GM19193 (cell line): Measurements from ENCODE around the gene HS6ST3.

Experiments
- POLR2A ChIP-seq: IDR thresholded peaks from 4 replicates; pipeline ENCODE4 v1.6.1; 2011; ENCODE audit not compliant: insufficient read depth, insufficient read length; ENCODE audit errors: extremely low read depth

Gene HS6ST3

GRCh38 chr13:96238241-96238640 lies 148.3 kb downstream of the HS6ST3 start:
- TF ChIP-seq POLR2A = no peak

GRCh38 chr13:96238861-96239260 lies 149.0 kb downstream of the HS6ST3 start:
- TF ChIP-seq POLR2A = no peak

- no peak for TF ChIP-seq POLR2A
Measured at GRCh38 chr13:96243376-96243775, 153.5 kb downstream of the HS6ST3 start.

GRCh38 chr13:96248103-96248502 lies 158.2 kb downstream of the HS6ST3 start:
- TF ChIP-seq POLR2A = no peak

GRCh38 chr13:96248996-96249395 lies 159.1 kb downstream of the HS6ST3 start:
- TF ChIP-seq POLR2A = no peak

- TF ChIP-seq POLR2A = no peak
Measured at GRCh38 chr13:96252903-96253302, 163.0 kb downstream of the HS6ST3 start.

GRCh38 chr13:96273196-96273595 lies 183.3 kb downstream of the HS6ST3 start:
- no peak for TF ChIP-seq POLR2A

- no peak for TF ChIP-seq POLR2A
Measured at GRCh38 chr13:96274046-96274445, 184.1 kb downstream of the HS6ST3 start.

- no peak for TF ChIP-seq POLR2A
Measured at GRCh38 chr13:96279904-96280303, 190.0 kb downstream of the HS6ST3 start.

- TF ChIP-seq POLR2A = no peak
Measured at GRCh38 chr13:96284971-96285370, 195.1 kb downstream of the HS6ST3 start.

- no peak for TF ChIP-seq POLR2A
Measured at GRCh38 chr13:96285729-96286128, 195.8 kb downstream of the HS6ST3 start.

GRCh38 chr13:96294930-96295881 lies 205.3 kb downstream of the HS6ST3 start:
- no peak for TF ChIP-seq POLR2A

- no peak for TF ChIP-seq POLR2A
Measured at GRCh38 chr13:96297360-96297759, 207.5 kb downstream of the HS6ST3 start.

- TF ChIP-seq POLR2A = no peak
Measured at GRCh38 chr13:96299235-96299634, 209.3 kb downstream of the HS6ST3 start.

GRCh38 chr13:96308568-96308967 lies 218.7 kb downstream of the HS6ST3 start:
- no peak for TF ChIP-seq POLR2A

GRCh38 chr13:96314974-96315373 lies 225.1 kb downstream of the HS6ST3 start:
- no peak for TF ChIP-seq POLR2A
